ENCODE data around the gene SLC26A1. TPM values are rescaled to one million over a fixed set of nuclear protein-coding genes. Genes with fewer than 3 reads are reported as not detected.

SLC26A1 gene
- polyA plus RNA-seq, 5 donors = 3.5 to 9.1 (median 5.2) TPM

GRCh38 chr4:966266-967112 lies 26.7 kb downstream of the SLC26A1 start:
- DNase-seq = no peak

GRCh38 chr4:965766-966134 lies 27.5 kb downstream of the SLC26A1 start:
- DNase-seq = no peak

GRCh38 chr4:965048-965765 lies 28.0 kb downstream of the SLC26A1 start:
- no peak for DNase-seq

GRCh38 chr4:964346-965025 lies 28.7 kb downstream of the SLC26A1 start:
- DNase-seq = no peak

- no peak for DNase-seq
These were observed 29.7 kb downstream of the SLC26A1 start for GRCh38 chr4:963276-964225.

GRCh38 chr4:962231-963208 lies 30.7 kb downstream of the SLC26A1 start:
- DNase-seq = no peak

- DNase-seq = no peak
These were observed 31.6 kb downstream of the SLC26A1 start for GRCh38 chr4:961351-962230.

GRCh38 chr4:960636-961350 lies 32.4 kb downstream of the SLC26A1 start:
- DNase-seq = no peak

- DNase-seq = no peak
These were observed 33.0 kb downstream of the SLC26A1 start for GRCh38 chr4:960140-960635.

GRCh38 chr4:959338-960139 lies 33.7 kb downstream of the SLC26A1 start:
- DNase-seq = no peak

- DNase-seq = no peak
These were observed 34.4 kb downstream of the SLC26A1 start for GRCh38 chr4:958696-959337.

- DNase-seq = no peak
These were observed 34.9 kb downstream of the SLC26A1 start for GRCh38 chr4:958314-958665.

GRCh38 chr4:957581-958313 lies 35.5 kb downstream of the SLC26A1 start:
- DNase-seq = no peak

GRCh38 chr4:957231-957580 lies 36.0 kb downstream of the SLC26A1 start:
- DNase-seq = no peak

- DNase-seq = no peak
These were observed 36.5 kb downstream of the SLC26A1 start for GRCh38 chr4:956531-957230.

- no peak for DNase-seq
These were observed 37.2 kb downstream of the SLC26A1 start for GRCh38 chr4:955931-956381.
